EH (cell line): ENCODE data around the gene TBX20.

Source experiments
- DNase-seq: peaks from one replicate; pipeline ENCODE4 v3.0.0-alpha.2; 2015; ENCODE audit warnings: low read depth

The TBX20 gene, protein sequence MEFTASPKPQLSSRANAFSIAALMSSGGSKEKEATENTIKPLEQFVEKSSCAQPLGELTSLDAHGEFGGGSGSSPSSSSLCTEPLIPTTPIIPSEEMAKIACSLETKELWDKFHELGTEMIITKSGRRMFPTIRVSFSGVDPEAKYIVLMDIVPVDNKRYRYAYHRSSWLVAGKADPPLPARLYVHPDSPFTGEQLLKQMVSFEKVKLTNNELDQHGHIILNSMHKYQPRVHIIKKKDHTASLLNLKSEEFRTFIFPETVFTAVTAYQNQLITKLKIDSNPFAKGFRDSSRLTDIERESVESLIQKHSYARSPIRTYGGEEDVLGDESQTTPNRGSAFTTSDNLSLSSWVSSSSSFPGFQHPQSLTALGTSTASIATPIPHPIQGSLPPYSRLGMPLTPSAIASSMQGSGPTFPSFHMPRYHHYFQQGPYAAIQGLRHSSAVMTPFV

DNA sequence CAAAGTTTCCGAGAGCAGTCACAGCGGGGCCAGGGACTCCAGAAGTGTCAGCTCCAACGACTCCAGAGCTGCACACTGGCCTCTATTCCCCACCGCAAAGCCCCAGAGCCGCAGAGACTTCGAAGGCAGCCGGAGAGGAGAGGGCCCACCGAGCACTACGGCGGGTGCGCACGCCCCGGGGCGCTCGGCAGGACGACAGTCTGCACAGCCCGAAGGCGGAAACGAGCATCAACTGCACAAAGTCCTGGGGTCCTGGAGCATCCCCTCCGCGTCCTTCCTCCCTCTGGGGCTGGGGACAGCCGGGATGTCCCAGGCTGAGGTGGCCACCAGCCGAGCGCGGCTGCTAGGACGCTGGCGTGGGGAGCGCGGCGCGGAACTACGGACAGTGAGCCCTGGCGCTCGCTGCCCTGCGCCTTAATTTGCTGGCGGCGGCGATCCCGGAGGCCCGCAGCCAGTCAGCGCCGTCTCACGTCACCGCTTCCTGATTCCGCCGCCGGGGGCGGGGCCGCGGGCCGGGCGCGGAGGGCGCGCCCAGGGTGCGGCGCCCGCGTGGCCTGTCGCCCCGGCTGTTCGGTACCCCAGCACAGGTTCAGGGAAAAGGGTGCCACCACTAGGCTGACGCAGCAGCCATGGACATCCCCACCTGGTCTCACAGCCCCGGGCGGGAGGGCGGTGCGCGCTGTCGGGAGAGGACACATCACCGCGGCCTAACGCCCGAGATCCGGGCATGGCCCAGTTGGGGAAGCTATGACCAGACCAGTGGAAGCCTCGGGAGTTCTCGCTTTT, at the start of gene TBX20:
TSS of gene TBX20 (minus strand) at position 391 of the 786 bp plus-strand sequence. CDS start 480 bp downstream, outside the sequence.
- peak; percentile 50 for DNase-seq

DNA sequence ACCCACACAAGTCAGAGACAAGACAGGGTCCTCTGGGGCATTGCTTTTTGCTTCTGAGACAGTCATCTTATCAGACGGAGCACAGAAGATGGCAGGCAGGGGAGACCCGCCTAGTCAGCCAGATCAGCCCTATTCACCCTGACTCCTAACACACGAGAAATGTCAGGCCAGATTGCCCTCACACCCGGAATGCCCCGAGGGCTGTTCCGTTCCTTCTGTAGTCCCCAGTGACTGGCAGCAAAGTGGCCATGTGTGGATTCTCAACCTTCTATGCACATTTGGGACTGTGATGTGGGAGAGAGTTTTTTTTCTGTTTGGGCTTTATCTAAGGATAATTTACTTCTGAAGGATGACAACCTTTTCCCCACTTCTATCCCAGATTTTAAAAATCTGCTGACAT, 35.5 kb upstream of the TBX20 start:
- no peak for DNase-seq

DNA sequence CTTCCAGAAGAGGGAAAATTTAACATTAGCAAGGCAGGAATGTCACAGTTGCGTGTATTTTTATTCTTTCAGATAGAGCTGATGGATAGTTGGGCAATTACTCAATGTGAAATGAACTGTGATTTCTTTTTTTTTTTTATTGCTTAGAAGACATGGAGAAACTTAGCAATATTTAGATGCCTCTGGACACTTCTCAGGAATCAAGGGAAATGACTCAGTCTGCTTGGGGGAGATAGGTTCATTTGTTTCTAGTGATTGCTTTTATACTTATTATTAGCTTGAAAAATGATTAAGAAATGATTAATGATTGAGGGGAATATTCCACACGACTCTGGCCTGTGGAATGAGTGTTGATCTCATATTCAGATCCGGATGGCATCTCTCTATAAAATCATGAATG, 33.1 kb upstream of the TBX20 start:
- peak; percentile 3 for DNase-seq

DNA sequence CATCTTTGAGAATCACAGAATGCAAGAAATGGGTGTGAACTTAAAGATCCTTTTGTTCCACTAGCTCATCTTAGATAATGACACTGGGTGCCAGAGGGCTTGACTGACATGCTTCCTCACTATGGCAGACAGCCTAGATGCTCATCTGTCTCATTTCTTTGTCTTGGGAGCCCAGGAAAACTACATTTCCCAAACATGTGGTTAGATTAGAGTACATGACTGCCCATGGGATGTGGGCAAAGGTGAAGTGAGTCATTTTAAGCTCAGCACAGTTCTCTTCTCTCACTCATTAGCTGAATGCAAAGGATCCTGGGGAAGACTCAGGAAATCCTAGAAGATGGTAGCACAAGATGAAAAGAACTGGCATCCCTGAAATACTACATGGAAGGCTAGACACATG, 32.5 kb upstream of the TBX20 start:
- DNase-seq, result peak; percentile 16

DNA sequence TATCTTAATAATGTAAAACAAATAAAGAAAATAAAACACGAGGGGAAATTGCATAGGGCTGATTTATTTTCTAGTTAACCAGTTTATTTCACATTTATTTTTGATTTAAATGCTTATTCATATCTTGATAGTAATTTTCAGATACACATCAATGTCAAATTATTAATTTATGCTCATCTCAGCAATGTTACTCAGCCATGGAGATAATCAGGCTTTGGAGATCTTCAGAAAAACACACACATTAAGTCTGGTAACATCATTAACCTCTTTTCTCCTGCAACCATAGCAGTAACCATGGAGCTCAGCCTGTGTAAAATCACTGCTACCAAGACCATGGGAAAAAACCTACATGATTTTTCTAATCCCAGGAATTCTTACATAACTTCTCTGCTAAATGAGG, 31.9 kb upstream of the TBX20 start:
- DNase-seq, result no peak

DNA sequence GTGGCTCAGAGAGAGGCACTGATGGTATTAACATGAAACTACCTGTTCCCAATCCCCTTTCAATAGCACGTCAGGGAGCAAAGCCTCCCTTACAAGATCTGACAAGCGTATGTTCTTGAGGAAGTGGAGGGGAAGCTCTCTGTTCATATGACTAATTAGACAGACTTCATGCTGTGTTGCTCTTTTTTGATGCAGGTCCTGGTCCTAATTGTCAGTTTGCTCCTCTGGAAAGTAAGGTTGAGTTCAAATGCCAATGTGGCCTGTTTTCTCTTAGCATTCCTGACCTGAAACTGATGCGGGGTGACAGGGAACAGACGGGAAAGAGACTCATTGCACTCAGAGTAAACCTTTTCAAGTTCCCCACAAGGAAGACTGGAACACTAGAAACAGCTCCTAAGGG, 27.0 kb upstream of the TBX20 start:
- no peak for DNase-seq

DNA sequence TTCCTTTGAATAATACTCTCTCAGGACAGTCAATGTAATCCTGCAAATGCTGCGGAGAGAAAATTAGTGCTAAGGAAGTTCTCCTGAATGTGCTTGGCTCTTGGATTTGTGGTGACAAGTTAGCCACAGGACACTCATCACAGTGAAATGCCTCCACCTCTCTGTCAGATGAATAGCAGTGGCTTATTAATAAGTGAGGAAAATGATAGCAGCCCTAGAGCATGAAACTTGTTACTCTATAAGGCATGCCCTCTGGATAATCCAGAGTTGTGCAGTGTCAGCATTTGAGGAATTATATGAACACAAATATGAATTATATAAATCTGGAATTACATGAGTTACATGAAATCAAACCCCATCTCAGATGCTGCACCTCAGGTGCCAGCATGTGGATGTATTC, 23.5 kb upstream of the TBX20 start:
- DNase-seq, result no peak

DNA sequence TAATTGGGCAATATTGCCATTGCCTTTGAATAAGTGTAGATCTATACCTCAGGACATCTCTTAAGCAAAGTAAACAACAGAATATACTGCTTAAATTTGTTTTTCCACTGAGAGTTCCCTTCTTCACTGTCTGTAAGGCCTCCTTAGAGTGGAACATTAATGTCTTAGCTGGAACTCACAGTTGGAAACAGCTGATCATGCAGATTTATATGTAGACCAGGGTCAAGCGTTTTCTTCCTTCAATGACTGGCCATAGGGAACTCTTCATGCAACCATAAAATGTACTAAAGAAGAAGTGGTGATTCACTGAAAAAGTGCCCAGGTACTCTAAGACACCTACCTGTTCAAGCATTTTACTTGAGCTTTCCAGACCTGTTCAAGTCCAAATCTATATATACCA, 18.3 kb upstream of the TBX20 start:
- no peak for DNase-seq

DNA sequence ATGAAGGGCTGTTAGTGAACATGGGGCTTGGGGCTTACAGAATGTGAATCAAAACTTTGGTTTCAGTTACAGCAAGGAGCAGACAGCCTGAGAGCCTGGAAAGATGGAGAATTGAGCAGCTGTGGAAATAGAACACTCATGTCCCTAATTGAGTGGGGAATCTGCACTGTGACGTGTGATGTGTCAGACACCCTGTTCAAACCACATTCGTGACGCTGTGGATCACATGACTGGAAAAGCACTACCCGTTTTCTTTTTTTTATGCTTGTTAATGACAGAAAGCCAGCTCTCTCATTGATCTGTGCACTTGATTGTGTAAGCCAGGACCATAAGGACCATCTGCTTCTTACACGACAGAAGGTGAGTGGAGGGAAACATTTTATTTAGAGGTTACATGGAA, 15.1 kb upstream of the TBX20 start:
- DNase-seq, result no peak

DNA sequence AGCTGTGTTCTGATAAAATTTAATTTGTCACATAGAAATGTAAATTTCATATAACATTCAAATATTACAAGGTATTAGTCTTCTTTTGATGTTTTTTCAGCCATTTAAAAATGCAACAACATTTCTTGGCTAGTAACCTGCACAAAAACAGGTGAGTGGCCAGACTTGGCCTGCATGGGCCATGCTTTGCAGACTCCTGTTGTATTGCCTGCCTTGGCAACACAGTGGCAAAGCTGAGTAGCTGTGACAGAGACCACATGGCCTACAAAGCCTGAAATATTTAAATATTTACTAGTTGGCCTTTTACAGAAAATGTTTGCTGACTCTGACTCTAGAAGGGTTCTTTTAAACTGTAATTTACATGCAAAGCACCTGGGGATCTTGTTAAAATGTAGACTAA, 13.5 kb upstream of the TBX20 start:
- no peak for DNase-seq

DNA sequence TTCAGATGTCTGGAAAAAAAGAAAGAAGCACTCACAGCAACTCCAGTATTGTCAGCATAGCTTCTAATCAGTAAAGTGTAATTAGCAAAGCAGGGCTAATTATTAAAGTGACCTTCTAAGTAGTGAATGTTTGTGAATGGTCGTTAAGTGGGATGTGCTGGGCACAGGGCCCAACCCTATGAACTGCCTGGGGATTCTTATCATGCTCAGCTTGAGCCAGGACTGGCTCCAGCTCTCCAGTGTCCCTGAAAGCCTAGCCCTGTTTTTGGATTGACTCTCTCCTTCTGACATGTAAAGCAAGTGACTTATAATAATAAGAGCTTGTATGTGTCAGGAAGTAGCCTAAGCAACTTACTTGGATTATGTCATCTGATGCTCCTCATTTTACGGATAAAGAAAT, 9.5 kb upstream of the TBX20 start:
- DNase-seq, result no peak

DNA sequence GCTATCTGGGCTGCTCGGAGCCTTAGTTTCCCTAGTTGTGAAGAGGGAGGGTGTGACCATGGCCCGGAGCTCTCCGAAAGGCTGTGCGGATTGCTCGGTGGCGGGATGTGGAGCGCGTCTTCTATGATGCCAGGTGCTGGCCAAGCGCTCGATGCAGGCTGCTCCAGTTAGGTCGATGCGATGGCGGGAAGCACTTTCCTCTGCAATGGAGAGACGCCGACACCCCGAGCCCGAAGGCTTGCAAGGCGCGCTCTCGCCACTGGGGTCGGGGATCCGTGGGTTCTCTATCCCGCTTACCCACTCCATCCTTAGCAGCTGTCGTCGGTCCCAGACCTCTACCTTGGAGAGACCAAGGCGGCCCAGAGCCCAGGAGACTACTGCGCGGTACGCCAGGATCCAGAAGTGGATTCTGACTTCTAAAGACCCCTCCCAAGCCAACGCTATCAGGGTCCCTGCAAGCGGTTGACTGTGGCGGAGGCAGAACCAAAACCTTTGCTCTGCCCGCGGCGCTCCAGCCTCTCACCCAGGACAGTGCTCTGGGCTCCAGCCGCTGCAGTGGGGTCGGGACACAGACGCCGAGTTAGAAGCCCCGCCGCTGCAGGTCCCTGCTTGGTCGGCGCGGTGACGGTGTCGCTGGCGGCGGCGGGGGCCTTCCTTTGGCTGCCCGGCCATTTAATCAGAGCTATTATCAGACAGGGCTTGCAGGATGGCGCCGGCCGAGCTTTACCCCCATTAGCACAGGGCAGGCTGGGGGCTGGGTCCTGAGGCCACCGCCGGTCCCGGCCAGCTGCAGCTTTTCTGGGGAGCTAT, 7.8 kb upstream of the TBX20 start:
- no peak for DNase-seq

DNA sequence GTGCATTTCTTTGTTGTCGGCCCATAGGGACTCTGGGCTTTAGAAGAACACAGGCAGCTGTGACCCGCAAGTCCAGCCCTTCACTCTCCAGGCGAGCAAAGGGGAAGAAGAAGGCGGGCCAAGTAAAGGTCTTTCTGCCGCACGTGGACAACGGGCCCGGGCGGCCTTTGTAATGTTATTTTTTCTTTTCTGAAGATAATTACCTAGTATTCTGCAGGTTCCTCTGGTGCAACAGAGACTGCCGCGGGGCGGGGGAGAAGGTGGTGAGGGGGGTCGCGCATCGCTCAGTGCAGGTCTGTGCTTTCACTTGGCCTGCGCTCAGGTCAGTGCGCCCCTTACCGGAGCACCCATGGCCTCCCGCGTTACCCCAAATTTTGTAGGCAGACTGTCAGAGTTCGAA, 7.1 kb upstream of the TBX20 start:
- DNase-seq, result no peak

DNA sequence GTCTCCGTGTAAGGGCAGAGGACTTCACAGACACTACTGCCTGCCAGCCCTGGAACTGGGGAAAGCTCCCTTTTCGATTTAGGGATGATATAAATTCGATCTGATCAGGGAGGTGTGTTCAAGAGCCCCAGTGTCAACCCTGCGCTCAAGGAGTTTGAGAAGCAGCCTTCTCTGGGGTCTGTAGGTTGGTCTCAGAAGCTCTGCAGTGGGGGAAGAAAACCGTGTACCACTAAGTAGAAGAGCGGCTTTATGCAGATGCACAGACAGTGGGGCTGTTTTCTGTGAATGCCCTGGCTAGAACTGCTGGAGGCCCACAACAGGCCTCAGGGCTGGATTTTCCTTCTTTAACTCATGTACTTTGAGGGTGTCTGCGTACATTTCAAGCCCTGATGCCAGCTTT, 6.3 kb upstream of the TBX20 start:
- DNase-seq, result no peak

DNA sequence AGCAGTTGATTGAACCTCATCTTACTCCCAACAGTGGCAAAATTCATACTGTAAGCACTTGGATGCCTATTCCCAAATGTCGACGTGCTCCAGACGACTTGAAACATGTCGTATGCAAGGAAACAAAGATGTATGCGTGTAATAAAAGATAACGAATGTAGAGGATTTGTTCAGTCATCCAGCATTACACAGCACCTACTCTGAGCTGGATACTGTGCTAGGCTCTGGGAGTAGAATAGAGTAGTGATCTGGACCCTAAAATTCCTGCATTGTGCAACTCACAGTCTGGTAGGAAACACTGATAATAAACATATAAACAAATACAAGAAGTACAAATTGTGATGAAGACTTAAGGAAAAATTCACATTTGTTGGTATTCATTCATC, 5.6 kb upstream of the TBX20 start:
- no peak for DNase-seq

DNA sequence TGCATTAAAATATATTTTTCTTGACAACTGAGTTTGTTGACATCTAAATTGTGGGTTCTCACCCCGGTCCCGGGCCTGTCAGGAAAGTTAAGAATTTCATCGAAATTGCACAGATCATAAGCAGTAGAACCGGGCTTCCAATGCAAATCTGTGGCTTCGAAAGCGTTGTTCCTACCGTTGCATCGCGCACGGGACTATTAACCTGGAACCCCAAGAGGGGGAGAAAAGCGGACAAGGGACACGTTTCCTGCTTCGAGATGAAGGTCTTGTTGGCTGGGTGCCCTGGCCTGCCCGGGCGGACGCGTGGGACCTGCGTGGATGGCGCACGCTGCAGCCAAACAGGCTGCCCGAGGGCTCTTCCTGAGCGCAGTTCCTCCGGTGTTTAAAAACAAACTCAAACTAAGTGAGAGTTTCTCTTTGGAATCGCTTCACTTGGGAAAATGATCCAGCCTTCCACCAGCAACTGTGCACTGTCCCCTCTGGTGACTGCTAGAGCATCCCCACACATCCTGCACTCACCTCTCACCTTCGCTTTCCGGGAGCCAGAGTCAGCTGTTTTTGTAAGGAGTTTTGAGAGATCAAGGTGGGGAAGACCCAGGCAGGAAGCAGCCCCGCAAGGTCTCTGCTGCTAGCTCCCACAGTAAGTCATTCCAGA, 5.1 kb upstream of the TBX20 start:
- DNase-seq, result no peak

DNA sequence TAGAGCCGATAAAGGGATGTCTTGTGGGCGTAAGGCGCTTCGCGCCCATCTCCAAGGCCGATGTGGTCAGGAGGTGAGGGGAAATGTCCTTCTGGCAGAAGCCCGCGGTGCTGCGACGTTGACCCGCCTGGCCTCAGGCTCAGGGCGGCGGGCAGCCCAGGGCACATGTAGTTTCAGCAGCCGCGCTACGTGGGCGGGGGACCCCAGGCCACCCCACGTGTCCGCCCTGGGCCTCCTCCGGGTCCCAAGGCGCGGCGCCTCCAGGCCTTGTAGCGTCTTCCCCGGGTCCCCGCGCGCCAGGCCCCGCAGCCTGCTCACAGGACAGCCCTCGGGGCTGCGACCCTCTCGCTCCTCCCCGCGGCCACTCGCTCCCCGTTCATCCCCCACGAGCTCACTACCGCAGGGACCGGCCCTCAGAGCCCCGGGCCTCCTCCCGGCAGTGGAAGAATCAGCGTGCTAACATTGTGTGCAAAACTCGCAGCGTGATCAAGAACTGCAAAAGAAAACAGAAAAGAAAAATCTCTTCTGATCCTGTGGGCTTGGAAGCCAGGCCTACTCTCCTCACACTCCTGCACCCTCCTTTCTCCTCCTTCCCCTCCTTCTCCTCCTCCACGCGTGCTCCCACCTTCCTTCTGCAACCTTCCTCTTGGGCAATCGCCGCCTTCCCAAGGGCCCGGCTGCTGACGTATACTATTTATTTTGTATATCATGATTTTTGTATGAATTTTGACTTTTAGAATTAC, 4.4 kb upstream of the TBX20 start:
- DNase-seq, result no peak

DNA sequence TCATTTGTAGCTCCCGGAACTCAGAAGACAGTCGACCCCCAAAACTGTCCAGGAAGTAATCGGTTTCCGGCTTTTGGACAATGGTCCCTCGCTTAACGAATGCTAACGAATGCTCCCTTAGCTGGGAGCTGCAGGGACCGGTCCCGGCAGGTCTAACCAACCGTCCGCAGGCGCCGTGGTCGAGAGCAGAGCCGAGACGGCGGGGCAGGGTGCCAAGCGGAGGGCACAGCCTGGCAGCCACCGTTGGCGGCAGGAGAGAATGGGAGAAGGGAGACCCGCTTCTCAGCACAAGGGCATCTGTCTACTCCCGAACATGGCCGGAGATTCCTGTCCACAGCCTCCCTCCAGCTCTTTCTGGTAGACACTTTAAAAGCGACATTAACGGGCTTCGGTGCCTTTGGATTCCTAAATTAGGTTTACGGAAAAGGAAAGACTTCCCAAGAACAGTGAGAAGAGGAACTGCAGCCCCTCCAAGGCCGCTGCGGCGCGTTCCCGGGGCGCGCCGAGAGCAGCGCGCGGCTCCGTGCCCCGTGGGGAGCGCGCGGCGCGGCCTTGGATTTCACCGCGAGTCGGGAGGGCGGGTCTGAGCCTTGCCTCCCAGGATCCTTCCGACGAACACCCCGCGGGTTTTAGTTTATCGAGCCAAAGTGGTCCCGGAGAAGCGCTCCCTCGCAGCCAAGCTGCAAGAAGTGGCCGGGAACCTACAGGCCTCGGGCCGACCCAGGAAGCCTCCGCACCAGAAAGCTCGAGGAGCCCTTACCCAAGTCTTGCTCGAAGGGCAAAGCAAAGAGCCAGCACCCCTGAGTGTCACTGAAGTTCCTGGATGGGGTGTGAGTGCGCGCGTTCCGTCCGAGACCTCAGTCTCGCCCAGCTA, 3.6 kb upstream of the TBX20 start:
- DNase-seq, result no peak

DNA sequence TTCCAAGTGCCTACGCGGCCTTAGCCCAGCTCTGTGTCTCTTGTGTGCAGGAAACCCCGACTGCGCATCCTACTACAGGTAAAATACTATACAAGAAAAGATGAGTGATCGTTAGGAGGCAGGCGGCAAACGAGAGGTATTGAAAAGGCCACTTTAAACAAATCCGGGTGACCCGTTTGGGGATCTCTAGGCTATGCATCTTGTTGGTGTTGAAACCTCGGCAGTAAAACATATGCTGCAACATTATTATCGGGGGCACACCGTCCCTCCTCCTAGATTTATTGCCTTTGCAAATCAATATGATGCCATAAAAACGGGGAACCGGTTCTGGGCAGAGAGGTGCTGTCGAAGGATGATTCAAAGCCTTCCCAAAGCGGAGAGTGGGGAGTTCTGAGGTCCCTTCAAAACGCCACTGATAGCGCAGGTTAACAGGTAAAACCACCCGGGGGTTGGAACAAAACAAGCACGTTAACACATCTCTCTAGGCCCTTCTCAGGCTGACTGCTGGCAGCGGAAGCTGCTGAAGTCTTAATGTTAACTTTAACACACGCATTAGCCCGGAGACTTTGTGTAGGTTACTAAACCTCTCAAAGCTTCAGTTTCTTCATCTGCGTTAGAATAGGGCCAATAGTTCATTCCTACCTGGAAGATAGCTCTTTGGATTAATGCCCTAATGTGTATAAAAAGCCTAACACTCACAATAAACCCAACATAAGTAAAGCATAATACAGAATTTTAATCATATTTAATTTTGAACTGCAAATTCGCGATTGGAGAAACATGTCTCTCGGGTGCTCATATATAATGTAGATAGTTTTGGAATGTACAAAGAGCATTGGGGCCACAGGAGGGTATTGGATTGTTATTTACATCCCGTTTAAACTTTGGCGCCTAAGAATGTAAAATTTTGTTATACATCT, 2.6 kb upstream of the TBX20 start:
- no peak for DNase-seq
